Measurements from ENCODE around the gene RXRA.
A peak's percentile ranks its signal among the peaks of the same experiment; 100 is the strongest.

The RXRA gene

GRCh38 chr9:134380542-134381271 lies 54.5 kb downstream of the RXRA start:
- DNase-seq (ENCODE audit: low read depth in 1 of 2, low spot score in 1 of 2), result no peak

DNA sequence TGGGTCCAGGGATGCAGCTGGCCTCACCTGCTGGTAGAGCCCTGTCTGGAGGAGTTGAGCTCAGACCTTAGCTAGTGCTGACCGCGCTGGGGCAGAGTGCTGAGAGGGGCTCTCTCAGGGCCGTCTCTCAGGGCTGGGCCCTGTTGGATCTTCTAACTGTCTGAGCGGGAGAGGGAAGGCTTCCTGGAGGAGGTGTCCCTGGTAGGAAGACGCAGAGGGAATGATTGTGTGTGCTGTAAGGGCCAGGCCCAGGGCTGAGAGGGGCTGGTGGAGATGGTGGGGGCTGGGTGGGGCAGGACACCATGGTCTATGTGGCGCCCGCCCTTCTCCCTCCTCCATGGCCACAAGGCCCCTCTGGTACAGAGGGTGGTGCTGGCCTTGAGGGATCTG lies 55.0 kb downstream of the RXRA start:
- DNase-seq (ENCODE audit: low read depth in 1 of 2, low spot score in 1 of 2), result no peak

GRCh38 chr9:134381671-134382516 lies 55.6 kb downstream of the RXRA start:
- no peak for DNase-seq (ENCODE audit: low read depth in 1 of 2, low spot score in 1 of 2)

- DNase-seq (ENCODE audit: low read depth in 1 of 2, low spot score in 1 of 2), result no peak
These were observed 56.5 kb downstream of the RXRA start for GRCh38 chr9:134382733-134383132.

DNA sequence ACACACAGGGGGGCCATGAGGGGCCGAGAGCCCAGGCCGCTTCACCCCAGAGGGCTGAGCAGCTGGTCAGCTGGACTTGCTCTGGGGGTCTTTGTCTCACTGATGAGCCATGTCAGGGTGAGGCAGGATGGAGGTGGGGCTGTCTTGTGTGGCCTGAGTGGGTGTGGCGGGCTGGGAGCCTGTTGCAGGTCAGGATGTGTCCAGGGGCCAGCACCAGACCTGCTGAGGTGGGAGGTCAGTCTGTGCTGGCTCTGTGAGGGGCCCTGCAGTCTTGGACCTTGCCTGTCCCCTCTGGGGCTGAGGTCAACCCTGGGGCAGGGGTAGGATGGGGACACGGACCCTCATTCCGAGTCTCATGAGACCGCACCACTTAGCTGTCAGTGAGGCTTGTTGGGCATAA lies 56.9 kb downstream of the RXRA start:
- no peak for DNase-seq (ENCODE audit: low read depth in 1 of 2, low spot score in 1 of 2)

GRCh38 chr9:134384811-134385479 lies 58.7 kb downstream of the RXRA start:
- DNase-seq (ENCODE audit: low read depth in 1 of 2, low spot score in 1 of 2), result no peak

DNA sequence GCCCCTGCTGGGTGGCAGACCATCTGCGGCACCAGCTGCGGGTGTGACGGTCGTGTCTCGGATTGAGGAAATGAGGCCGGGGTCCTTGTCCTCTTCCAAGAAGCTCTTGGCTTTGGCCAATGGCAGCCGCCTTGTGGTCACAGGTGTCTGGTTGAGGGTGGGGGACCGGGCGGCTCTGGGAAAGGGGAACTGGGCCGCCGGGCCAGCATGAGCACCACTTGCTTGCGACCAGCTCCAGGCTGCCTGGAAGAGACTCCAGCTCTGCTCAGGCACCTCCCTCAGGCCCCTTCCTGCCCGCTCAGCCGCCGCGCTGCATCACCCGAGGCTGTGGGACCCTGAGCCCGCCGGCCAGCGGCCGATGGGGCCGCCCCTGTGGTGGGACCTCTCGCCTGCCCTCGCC lies 59.7 kb downstream of the RXRA start:
- no peak for DNase-seq (ENCODE audit: low read depth in 1 of 2, low spot score in 1 of 2)

- DNase-seq (ENCODE audit: low read depth in 1 of 2, low spot score in 1 of 2), result no peak
These were observed 60.9 kb downstream of the RXRA start for GRCh38 chr9:134386951-134387831.

DNA sequence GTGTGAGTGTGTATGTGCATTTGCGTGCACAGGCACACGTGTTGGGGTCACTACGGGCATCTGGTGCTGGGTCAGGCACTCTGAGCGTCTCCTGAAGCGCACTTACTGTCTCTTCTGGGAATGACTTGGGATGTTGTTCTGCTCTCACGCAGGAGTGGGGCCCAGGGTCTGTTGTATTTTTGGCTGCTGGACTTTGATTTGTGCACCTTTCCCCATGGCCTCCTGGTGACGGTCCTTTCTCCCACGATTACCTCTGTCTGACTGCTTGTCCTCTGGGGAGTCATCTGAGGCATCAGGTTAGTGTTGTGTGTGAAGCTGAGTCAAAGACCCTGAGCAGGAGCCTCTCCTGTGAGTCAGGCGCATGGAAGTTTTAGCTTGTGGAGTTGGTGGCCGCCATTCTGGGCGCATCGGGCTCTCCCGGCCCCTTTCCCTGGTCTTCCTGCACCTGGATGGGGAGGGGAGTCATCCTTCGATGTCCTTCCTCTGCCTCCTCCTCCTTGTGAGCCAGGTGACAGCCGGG lies 62.1 kb downstream of the RXRA start:
- DNase-seq (ENCODE audit: low read depth in 1 of 2, low spot score in 1 of 2), result no peak

GRCh38 chr9:134388976-134389375 lies 62.7 kb downstream of the RXRA start:
- DNase-seq (ENCODE audit: low read depth in 1 of 2, low spot score in 1 of 2), result no peak

DNA sequence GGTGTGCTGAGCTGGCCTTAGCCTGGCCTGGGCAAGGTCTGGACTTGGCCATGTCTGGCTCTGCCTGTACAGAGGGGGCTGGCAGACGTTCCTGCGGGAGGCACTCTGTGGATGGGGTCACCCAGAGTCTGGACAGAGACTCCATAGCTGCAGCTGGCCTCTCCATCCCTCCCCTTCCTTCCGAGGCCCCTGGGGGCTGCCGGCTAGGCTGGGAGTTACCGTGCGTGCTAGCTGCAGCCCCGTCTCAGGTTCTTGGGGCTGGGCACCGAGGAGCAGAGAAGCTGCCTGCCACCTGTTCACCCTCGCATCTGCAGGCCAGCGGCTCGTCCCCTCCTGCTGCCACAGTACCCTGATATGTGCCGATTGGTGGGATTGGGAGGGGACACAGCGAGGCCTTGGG lies 63.4 kb downstream of the RXRA start:
- DNase-seq (ENCODE audit: low read depth in 1 of 2, low spot score in 1 of 2), result no peak

GRCh38 chr9:134390537-134390936 lies 64.3 kb downstream of the RXRA start:
- peak; percentile 55 to 60 for DNase-seq (ENCODE audit: low read depth in 1 of 2, low spot score in 1 of 2)

DNA sequence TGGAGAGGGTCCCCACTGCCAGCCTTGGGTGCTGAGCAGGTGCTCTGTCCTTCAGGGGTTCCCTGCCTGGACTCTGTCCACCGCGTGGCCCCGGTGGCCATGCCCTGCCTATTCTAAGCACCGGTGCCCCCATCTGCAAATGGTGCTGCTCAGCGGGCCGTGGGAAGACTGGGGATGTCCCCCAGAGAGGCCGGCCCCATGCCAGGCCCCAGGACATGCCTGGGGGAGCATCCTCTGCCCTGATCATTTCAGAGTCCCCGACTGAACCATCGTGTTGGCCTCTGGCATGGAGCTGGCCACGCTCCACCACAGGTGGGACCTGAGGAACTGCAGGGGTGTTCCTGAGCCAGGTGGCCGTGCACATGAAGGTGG lies 64.7 kb downstream of the RXRA start:
- DNase-seq (ENCODE audit: low read depth in 1 of 2, low spot score in 1 of 2), result no peak

DNA sequence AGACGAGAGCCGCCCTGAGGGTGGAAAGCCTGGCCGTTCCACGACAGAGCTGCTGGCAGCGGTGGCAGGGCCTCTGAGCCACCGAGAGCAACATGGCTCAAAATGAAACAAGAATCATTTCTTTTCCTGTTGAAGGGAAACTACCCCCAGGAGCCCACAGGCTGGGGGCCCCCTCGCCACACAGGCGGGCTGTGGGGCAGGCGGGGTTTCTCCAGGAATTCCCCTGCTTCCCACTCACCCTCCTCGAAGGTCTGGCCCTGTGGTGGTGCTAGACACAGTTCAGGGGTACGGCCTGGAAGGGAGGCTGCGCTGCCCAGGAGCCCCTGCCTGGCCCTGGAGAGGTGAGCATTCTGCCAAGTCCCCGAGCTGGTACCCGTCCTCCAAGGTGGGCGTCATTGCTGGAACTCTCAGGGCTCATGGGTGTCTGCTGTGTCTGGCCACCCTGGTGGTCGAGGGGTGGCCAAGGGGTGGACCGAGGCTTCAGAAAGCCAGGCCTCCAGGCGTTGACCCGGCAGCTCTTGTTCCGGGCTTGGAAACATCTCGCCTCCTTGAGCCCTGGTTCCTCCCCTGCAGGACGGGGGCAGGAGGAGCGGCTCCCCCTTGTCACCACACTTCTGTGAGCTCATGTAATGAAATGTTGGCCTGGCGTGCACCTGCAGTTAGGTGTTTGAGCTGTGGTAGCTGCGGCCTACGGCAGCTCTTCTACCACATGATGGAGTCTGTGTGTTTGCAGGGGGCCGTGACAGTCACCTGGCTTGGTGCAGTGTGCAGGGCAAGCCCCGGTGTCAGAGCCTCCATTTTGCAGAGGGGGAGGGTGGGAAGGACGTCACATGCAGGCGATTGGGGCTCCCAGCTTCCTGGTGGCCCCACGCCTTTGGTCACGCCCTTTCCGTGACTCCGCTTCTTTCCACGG lies 65.3 kb downstream of the RXRA start:
- peak; percentile 58 to 77 for DNase-seq (ENCODE audit: low read depth in 1 of 2, low spot score in 1 of 2)

DNA sequence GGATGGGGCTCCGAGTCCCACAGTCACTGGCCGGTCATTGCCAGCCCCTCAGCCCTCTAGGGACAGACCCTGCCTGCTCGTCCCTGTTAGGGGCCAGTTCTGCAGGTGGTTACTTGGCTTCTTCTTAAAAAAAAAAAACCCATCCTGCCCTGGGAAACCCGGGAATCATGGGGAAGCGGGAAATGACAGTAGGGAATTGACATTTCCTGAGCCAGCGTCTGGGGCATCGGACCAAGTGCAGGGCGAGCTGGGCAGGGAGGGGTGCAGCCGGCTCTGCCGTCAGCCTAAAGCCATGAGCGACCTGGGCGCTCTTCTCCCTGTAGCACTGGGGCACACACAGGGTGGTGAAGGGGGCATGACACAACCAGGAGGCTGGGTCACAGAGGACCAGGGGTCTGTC lies 66.6 kb downstream of the RXRA start:
- DNase-seq (ENCODE audit: low read depth in 1 of 2, low spot score in 1 of 2), result no peak

GRCh38 chr9:134393582-134394280 lies 67.5 kb downstream of the RXRA start:
- DNase-seq (ENCODE audit: low read depth in 1 of 2, low spot score in 1 of 2), result no peak

GRCh38 chr9:134395002-134395517 lies 68.8 kb downstream of the RXRA start:
- no peak for DNase-seq (ENCODE audit: low read depth in 1 of 2, low spot score in 1 of 2)

GRCh38 chr9:134395737-134396257 lies 69.5 kb downstream of the RXRA start:
- no peak for DNase-seq (ENCODE audit: low read depth in 1 of 2, low spot score in 1 of 2)

GRCh38 chr9:134396258-134396742 lies 70.0 kb downstream of the RXRA start:
- no peak for DNase-seq (ENCODE audit: low read depth in 1 of 2, low spot score in 1 of 2)

Data from activated CD4-positive, alpha-beta T cell treated with anti-CD3 and anti-CD28 coated beads, Interleukin-2, amount 50 U/mL, for 24 hours (primary cell).